ENCODE measurements around the gene MYLK. TPM values are rescaled to one million over a fixed set of nuclear protein-coding genes. Genes with fewer than 3 reads are reported as not detected.

Gene MYLK
- total RNA-seq, 4 donors from 2014 or later, result 32.0 to 81.2 (median 61.5) TPM

GRCh38 chr3:123783811-123784210 is 100.3 kb downstream of the MYLK start:
- peaks cover 0 to 6% (median 2%) of the 10 kb centered on the region in 4 donors for H3K4me1 ChIP-seq
- H3K27me3 ChIP-seq, result no peaks in the 10 kb centered on the region
- TF ChIP-seq POLR2A (IDR thresholded peaks at IDR 0.05) (no peak), EP300 (IDR thresholded peaks at IDR 0.05) (no peak), CTCF (IDR thresholded peaks at IDR 0.05) (no peak)
- no peak for DNase-seq (ENCODE audit: low spot score in 2 of 2)
- 53 to 60% methylated on average over 4 of the region's 4 CpGs for WGBS, 2 donors
- H3K27ac ChIP-seq, result no peak overlapping the region
- H3K36me3 ChIP-seq, result no peaks in the 10 kb centered on the region
- no peak overlapping the region for H3K4me3 ChIP-seq
- H3K9me3 ChIP-seq, result no peaks in the 10 kb centered on the region

DNA sequence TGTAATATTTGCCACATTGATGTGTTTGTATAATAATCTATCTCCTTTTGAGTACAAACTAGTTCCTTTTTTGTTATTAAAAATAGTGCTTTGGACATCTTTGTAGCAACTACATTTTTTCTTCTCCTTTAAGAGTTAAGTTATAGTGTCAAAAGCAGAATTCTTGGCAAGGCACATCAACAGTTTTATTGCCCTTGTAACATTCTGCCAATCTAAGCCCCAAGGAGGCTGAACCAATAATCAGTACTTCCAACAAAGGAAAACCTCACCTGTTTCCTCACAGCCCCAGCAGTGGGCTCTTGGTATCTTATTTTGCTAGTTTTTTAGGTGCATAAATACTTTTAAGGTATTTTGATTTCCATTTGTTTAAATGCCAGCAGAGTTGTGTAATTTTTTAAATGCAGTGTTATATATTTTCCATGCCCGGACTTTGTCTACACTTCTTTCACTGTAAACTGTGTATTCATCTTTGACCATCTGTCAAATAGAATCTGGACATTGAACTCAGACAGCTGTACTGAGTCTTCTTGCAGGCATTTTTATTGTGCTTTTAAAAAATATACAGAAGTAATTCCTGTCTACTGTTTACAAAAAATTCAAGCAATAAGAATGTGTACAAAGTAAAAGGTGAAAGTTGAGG is 101.0 kb downstream of the MYLK start:
- Histone ChIP-seq H3K4me3 (no peak overlapping the region), H3K9me3 (no peaks in the 10 kb centered on the region), H3K27ac (no peak overlapping the region), H3K27me3 (no peaks in the 10 kb centered on the region), H3K4me1 (peaks cover 0 to 6% (median 2%) of the 10 kb centered on the region in 4 donors), H3K36me3 (no peaks in the 10 kb centered on the region)
- TF ChIP-seq CTCF (IDR thresholded peaks at IDR 0.05) (no peak), EP300 (IDR thresholded peaks at IDR 0.05) (no peak), POLR2A (IDR thresholded peaks at IDR 0.05) (no peak)
- 41 to 74% methylated on average over 1 of the region's 1 CpG for WGBS, 2 donors
- no peak for DNase-seq (ENCODE audit: low spot score in 2 of 2)

- Histone ChIP-seq H3K27me3 (no peaks in the 10 kb centered on the region), H3K9me3 (no peaks in the 10 kb centered on the region), H3K27ac (no peak overlapping the region), H3K4me3 (no peak overlapping the region), H3K4me1 (peaks cover 0 to 6% (median 2%) of the 10 kb centered on the region in 4 donors), H3K36me3 (no peaks in the 10 kb centered on the region)
- DNase-seq (ENCODE audit: low spot score in 2 of 2), result no peak
- WGBS, 2 donors, result 61 to 64% methylated on average over 4 of the region's 4 CpGs
- TF ChIP-seq EP300 (IDR thresholded peaks at IDR 0.05), result no peak
- TF ChIP-seq POLR2A (IDR thresholded peaks at IDR 0.05), result no peak
- no peak for TF ChIP-seq CTCF (IDR thresholded peaks at IDR 0.05)
Observed at GRCh38 chr3:123782488-123782887, 101.6 kb downstream of the MYLK start.

- DNase-seq (ENCODE audit: low spot score in 2 of 2), result no peak
- Histone ChIP-seq H3K4me3 (no peak overlapping the region), H3K4me1 (peaks cover 0 to 6% (median 2%) of the 10 kb centered on the region in 4 donors), H3K27me3 (no peaks in the 10 kb centered on the region), H3K27ac (no peak overlapping the region), H3K9me3 (no peaks in the 10 kb centered on the region), H3K36me3 (no peaks in the 10 kb centered on the region)
- no peak for TF ChIP-seq EP300 (IDR thresholded peaks at IDR 0.05)
- no peak for TF ChIP-seq POLR2A (IDR thresholded peaks at IDR 0.05)
- no peak for TF ChIP-seq CTCF (IDR thresholded peaks at IDR 0.05)
- 87 to 89% methylated on average over 6 of the region's 6 CpGs for WGBS, 2 donors
Observed at GRCh38 chr3:123781571-123782275, 102.4 kb downstream of the MYLK start.

DNA sequence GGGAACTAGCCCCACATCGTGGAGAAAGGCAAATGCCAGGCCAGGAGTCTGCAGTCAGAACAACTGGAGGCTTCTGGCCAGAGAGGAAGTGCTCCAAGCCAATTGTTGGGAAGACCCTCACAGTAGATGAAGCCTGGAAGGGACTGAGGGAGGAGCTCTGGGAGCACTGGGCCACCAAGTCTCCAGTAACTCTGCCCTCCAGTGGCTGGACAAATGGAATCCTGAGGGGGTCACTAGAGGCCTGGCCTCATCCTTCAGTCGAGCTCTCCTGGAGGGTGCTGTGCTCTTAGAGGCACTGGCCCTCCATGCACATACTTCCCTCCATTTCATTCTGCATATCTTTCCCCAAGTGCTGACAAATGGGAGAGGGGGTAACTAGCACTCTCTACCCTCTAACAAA is 103.0 kb downstream of the MYLK start:
- DNase-seq (ENCODE audit: low spot score in 2 of 2), result no peak
- no peak overlapping the region for H3K4me3 ChIP-seq
- no peak for TF ChIP-seq EP300 (IDR thresholded peaks at IDR 0.05)
- TF ChIP-seq CTCF (IDR thresholded peaks at IDR 0.05), result no peak
- TF ChIP-seq POLR2A (IDR thresholded peaks at IDR 0.05), result no peak
- no peaks in the 10 kb centered on the region for H3K9me3 ChIP-seq
- H3K27me3 ChIP-seq, result no peaks in the 10 kb centered on the region
- 61 to 84% methylated on average over 2 of the region's 2 CpGs for WGBS, 2 donors
- no peak overlapping the region for H3K27ac ChIP-seq
- H3K4me1 ChIP-seq, result peaks cover 0 to 6% (median 2%) of the 10 kb centered on the region in 4 donors
- no peaks in the 10 kb centered on the region for H3K36me3 ChIP-seq

Data from tibial nerve (tissue), 4 donors.